CD4-positive, alpha-beta T cell treated with Interleukin-21 for 1 hour (primary cell): ENCODE data around the gene LCE1F.

Source experiments
- DNase-seq: peaks from one replicate; pipeline ENCODE4 v3.0.0-alpha.2; 2020

Gene LCE1F

GRCh38 chr1:152777510-152778137 is 2.7 kb downstream of the LCE1F start:
- DNase-seq, result no peak

GRCh38 chr1:152783095-152783494 is 8.2 kb downstream of the LCE1F start:
- DNase-seq, result no peak

GRCh38 chr1:152786077-152786476 is 11.1 kb downstream of the LCE1F start, which contains the start of gene LCE1E:
Gene LCE1E, plus strand, starts transcription at chr1:152786257. Its CDS starts 1,043 bp downstream, at chr1:152787300.
- no peak for DNase-seq

GRCh38 chr1:152795686-152796085 is 20.7 kb downstream of the LCE1F start:
- no peak for DNase-seq

- no peak for DNase-seq
Observed at GRCh38 chr1:152796421-152796820, 21.5 kb downstream of the LCE1F start, which contains the start of gene LCE1D. Gene LCE1D, plus strand, starts transcription at chr1:152796721. Its CDS starts 1,074 bp downstream, at chr1:152797795.

- DNase-seq, result no peak
Observed at GRCh38 chr1:152801333-152801732, 26.4 kb downstream of the LCE1F start.

- DNase-seq, result no peak
Observed at GRCh38 chr1:152806576-152806975, 31.6 kb downstream of the LCE1F start, which contains the start of gene LCE1C. Gene LCE1C, minus strand, starts transcription at chr1:152806651. Its CDS starts 1,173 bp downstream, at chr1:152805478.

GRCh38 chr1:152811050-152811449 is 36.1 kb downstream of the LCE1F start:
- DNase-seq, result no peak

GRCh38 chr1:152811671-152812070 is 36.7 kb downstream of the LCE1F start, which contains the start of gene LCE1B:
Gene LCE1B, plus strand, starts transcription at chr1:152811971. Its CDS starts 476 bp downstream, at chr1:152812447.
- no peak for DNase-seq

- DNase-seq, result no peak
Observed at GRCh38 chr1:152817309-152817708, 42.4 kb downstream of the LCE1F start.

GRCh38 chr1:152823294-152823693 is 48.4 kb downstream of the LCE1F start:
- DNase-seq, result no peak

- DNase-seq, result no peak
Observed at GRCh38 chr1:152824964-152825363, 50.0 kb downstream of the LCE1F start.
